Testis (tissue), 2 donors: Measurements from ENCODE around the gene DIO3.

ENCODE experiments used
- POLR2A ChIP-seq: fragments of 450-650 bp; IDR thresholded peaks from one replicate; pipeline ENCODE4 v1.6.1; 2017; ENCODE audit warnings: antibody characterized with exemption, mild to moderate bottlenecking, moderate library complexity
- TF ChIP-seq, protein P1 (sequence below), 3 experiments: fragments of 450-650 bp in 2 of 3; fragments of 200-600 bp in 1 of 3; sonication (generic) in 1 of 3; IDR thresholded peaks; one replicate each; pipeline ENCODE4 v1.5.1; 2016 to 2019; ENCODE audit warnings: antibody characterized with exemption in 3 of 3, mild to moderate bottlenecking in 2 of 3, moderate library complexity in 1 of 3

DNA sequence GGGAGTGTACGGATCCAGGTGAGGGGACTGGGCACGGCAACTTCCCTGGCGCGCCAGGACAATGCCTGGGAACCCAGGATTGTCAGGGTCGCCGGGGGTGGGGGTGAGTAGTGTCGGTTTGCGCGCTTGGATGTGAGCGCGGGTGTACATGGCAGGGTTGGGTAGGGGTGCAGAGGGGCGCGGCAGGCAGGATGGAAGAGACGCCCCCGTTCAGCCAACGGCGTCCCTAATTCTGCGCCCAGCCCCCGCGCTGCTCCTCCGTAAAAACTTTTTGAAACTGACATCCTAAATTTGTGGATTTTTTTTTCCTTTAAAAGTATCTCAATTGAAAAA lies 3.1 kb downstream of the DIO3 start:
- TF ChIP-seq, protein P1, sequence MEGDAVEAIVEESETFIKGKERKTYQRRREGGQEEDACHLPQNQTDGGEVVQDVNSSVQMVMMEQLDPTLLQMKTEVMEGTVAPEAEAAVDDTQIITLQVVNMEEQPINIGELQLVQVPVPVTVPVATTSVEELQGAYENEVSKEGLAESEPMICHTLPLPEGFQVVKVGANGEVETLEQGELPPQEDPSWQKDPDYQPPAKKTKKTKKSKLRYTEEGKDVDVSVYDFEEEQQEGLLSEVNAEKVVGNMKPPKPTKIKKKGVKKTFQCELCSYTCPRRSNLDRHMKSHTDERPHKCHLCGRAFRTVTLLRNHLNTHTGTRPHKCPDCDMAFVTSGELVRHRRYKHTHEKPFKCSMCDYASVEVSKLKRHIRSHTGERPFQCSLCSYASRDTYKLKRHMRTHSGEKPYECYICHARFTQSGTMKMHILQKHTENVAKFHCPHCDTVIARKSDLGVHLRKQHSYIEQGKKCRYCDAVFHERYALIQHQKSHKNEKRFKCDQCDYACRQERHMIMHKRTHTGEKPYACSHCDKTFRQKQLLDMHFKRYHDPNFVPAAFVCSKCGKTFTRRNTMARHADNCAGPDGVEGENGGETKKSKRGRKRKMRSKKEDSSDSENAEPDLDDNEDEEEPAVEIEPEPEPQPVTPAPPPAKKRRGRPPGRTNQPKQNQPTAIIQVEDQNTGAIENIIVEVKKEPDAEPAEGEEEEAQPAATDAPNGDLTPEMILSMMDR (IDR thresholded peaks at IDR 0.05) = no peak
- TF ChIP-seq POLR2A = no peak
